ENCODE data around the gene STK25.

DNA sequence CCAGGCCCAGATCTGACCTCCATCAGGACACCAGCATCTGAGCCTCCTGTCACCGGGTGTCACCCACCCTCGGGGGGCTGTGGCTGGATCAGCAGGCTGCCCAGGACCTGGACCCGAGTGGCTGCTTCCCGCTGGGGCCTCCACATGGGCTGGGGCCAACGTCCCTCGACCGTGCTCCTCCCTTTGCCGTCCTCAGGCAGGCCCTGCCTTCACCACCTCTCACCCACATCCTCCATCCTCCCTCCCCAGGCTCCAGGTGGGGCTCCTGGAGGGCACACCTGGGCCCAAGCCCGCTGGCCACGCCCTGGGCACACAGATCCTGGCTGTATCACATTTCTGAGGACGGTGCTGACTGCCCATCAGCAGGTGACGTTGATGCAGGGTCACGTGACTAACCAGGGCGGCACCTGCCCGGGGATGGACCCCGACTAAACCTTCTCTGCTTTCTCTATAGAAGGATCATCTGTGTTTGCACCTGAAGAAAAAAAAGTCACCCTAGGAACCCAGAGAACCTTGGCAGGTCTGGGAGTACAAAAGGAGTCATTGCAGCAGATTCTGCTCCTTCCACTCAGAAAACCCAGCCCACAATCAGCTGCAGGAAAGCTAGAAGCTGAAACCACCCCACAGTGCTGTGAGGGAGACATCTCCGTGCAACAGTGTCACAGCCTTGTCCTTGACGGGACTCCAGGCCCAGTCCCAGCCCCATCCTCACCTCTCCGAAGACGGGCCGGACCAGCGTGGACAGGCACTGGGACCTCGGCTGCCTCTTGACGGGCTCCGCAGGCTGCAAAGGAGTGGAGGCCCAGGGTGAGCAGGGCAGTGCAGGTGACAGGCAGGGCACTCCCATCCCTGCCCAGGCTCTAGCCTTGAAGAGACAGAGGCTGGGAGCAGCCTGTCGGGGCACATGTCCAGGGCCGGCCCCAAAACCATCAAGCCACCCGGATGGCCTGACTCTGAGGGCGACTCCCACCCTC, 11.2 kb downstream of the STK25 start:
- TF ChIP-seq ZNF274 (IDR thresholded peaks at IDR 0.05; ENCODE audit: borderline replicate concordance, extremely low read depth, low read length) (no peak), NANOG (IDR thresholded peaks at IDR 0.05; ENCODE audit: insufficient read depth, low read depth, low read length, poor library complexity, severe bottlenecking) (no peak)
